NCI-H226 (cell line): Measurements from ENCODE around the gene SLC26A6.

ENCODE experiments used
- DNase-seq: peaks from one replicate; pipeline ENCODE4 v3.0.0-alpha.2; 2015

The SLC26A6 gene

DNA sequence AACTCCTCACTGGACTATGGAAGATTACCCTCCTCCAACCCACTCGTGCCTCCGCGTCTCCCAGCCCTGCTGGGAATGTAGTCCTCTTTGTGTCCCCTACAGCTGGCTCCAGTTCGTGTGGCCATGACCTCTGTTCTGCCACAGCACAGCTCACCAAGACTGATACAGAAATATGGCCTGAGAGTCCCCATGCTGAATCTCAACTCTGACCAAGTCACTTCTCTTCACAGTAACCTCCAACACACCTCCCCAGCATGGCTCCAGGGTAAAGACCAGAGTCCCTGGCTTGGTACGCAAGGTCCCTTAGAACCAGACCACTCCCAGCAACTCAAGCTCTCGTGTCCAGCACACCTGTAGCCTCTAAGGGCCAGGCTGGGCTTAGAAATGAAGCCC, 37.9 kb downstream of the SLC26A6 start:
- no peak for DNase-seq

DNA sequence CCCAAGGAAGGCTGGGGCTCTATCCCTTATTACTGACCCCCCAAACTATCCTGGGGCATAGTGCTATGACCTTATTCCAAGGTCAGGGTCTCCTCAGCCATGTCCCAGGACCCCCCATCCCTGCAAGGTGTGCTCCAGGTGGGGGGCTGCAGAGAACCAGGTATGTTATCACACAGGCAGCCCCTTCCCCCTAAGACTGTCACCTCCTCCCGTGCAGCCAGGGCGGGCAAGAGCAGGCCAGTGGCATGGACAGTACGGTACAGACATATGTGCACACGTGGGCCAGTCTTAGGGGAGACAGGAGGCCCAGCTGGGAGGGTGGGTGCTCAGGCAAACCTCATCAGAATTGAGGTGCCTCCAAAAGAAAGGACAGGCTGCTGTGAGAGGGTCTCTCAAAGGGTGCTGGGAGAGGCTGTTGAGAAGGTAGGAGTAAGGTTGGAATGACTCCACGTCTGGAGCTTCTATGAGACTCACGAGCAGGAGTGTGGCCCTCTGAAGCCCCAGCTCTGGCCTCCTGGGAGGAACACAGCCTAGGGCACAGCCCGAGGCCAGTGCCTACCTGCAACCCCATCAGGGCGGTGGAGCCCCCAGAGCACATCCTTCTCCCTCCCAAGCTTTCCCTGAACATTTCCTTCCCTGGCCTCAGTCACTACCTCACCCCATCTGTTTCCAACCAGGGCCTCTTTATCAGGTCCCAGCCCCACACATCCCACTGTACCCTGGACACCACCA, 38.4 kb downstream of the SLC26A6 start:
- DNase-seq: no peak

DNA sequence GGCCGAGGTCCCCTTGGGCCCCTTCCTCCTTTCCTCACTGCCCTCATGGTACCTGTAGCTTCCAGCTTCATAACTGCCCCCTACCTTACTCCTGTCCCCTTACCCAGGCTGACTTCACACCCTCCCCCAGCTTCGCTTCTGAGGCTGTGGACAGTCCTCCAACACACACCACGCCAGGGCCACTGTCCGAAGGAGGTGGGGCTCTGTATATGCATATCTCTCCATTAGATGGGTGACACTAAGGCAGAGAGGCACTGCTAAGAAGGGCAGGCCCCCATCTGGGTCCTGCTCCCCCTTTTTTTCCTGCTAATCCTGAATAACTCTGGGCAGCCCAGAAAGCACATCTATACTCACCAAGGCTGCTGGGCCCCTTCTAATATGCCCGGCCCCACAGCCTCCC, 39.1 kb downstream of the SLC26A6 start:
- no peak for DNase-seq

DNA sequence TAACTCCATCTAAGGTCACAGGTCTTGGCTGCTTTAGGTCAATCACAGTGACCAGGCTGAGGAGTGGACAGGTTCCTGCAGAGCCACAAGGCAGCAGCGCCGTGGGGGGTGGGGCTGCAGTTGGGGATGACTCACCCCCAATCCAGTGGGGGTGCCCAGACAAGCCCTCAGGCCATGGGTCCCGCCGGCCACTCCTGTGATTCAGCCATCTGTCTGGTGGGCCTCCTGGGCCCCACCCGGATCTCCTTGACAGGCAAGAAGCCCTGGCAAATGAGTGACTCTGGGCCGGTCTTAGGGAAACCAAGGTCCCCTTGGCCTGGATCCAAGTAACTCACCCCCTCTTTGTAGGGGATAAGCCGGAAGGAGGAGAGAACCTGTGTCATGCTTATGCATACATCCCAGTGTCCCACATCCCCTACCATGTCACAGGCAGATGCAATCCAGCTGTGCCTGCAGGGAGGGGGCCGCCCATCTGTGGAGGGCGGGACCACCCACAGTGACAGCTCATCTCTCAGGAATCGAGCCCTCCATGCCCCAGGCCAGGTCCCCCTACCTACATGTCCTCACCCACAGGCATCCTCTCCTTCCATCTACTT, 39.6 kb downstream of the SLC26A6 start:
- DNase-seq: peak; percentile 68

DNA sequence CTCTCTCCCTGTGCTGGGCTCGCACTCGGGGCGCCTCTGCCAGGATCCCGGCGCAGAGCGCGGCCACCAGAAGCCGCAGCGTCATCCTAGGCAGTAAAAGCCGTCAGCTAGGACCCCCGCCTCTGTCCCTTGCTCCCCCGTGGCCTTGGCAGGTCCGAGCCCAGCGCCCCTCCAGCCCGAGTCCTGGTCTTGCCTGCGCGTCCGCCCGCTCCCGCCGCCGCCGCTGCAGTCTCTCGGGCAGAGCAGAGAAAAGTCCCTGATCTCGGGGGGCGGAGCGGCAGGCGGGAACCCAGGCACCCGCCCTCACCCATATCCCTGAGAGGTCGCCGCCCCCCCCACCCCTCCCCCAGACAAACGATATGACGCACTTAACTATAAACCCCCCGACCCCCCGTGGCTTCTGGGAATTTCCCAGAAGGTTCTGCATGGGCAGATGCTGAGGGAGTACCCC, 40.2 kb downstream of the SLC26A6 start, which contains the start of gene COL7A1:
COL7A1 (minus strand) TSS at position 255 of the 451 bp plus-strand sequence; CDS start at position 85, 170 bp downstream.
- no peak for DNase-seq

DNA sequence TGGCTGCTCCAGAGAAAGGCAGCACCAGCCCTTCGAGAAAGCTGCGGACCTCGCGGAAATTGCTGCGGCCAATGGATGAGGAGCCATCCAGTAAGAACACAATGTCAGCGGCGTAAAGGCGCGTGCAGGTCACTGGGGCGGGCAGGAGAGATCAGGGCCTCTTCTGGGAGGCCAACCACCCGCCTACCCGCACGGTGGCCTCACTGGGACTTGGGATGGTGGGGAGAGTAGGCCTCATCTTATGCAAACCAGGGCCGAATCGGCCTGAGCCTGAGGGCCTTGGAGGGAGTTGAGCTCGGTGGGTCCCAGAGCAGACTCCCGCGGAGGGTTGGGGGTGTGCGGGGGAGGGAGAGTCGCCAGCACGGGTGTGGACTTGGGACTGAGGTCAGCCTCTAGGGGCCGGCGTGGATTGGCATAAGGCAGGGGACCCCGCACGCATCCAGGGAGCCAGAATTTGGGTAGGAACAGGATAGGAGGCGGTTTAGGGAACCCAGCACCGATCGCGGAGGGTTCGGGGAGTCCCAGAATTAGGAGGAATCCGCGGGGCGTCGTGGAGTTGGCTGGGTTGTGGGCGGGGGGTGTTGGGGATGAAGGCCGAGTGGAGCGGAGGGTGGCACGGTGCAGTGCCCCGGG, 40.7 kb downstream of the SLC26A6 start:
- no peak for DNase-seq

DNA sequence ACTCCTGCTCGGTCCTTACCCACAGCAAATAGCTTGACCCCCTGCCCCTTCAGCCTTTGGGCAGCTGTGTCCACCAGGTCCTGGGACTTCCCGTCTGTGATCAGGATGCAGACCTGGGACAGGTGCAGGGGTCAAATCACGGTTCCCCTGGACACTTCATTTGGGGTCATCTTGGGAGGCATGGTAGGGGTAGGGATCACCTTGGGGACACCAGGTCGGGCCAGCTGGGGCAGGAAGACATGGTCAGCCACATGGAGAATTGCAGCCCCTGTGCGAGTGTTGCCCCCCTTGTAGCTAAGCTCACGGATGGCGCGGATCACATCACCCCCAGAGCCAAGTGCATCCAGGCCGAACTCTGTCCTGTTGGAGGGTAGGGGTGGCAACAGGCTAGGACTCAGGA, 41.9 kb downstream of the SLC26A6 start:
- DNase-seq: no peak

DNA sequence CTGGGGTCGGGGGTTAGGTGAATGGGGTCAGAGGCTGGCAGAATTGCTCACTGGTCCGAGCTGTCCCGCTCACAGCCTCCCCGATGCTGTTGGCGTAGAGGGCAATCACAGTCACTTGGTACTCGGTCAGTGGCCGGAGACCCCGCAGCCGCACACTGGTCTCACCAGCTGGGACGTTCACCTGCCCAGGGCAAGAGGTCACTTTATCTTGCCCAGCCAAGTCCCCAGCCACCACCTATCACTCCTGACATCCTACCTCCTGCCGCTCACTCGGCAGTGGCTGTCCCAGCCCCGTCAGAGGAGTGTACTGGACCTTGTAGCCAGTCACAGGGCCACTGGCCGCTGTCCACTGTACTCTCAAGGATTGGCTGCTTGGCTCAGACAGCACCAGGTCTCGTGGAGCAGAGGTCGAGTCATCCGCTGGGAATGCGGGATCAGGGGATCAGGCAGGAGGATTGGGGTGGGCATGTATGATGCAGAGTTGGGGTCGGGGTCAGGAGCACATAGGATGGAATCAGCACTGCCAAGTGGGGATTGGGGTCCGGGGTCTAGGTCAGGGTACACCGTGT, 42.7 kb downstream of the SLC26A6 start:
- peak; percentile 15 for DNase-seq

DNA sequence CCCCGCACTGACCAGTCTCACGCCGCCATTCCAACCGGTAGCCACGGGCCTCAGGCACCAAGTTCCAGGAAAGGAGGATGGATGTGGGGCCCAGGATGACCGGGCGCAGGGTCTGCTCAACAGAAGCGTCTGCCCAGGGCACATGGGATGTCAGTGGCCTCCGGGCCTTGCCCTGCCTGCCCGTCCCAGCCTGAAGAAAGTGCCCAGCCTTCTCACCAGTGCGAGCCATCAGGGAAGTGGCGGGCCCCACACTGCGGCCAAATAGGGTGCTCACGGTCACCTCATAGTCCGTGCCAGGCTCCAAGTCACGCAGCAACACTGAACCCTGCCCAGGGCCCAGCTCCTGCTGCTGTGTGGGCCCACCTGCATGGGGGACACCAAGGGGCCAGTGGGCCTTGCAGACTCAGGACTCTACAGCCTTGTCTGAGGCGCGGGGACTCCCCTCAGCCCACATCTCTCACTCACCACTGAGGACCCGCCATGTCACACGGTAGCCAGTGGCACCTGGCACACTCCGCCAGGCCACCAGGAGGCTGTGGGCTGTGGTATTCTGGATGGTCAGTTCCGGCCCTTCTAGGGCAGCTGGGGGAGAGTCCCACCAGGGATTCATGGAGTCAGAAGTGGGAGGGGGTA, 43.3 kb downstream of the SLC26A6 start:
- no peak for DNase-seq

DNA sequence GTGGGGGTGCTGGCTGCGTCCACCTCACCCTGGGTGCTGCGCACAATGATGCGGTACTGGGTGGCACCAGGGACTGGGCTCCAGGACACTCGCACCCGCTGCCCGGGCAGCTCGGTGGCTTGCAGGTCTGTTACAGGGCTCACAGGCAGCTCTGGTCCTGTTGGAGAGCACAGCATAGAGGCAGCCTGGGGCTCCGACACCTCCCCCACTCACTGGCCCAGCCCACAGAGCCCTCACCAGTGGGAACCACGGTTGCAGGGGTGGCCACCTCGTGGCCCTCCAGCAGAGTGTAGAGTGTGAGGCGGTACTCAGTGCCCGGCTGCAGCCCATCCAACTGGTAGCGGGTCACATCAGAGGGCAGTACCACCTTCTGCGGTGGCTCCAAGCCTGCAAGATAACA, 43.8 kb downstream of the SLC26A6 start:
- no peak for DNase-seq

DNA sequence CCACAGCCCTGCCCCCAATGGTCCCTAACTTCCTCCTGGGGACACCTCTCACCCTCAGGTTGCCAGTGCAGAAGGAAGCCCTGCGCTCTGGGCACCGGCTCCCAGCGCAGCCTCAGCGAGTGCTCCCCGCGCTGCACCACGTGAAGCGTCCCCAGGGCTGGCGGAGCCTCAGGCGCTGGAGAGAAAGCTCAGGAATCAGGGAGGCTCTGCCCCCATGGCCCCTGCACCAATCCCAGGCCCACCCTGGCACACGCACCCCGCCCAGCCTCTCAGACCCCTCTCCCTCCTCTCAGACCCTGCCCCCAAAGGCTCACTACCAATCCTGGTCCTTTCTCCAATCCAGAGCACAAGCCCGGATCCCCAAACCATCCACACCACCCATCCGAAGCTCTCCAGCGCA, 47.0 kb downstream of the SLC26A6 start:
- DNase-seq: no peak

DNA sequence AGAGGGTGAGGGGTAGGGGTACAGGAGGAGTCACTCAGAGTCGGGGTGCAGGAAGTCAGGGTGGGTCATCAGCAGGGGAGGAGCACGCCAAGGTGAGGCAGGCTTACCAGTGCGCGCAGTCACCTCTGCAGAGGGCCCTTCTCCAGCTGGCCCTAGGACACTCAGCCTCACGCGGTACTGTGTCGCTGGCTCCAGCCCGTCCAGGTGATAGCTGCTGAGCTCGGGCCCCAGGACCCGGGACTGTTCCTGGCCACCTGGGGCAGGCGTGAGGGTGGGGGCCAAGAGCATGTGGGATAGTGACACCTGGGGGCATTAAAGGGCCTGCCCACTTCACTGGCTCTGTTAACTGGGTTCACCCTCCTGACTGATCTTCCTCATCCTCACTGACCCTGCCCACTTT, 47.6 kb downstream of the SLC26A6 start:
- DNase-seq: no peak

DNA sequence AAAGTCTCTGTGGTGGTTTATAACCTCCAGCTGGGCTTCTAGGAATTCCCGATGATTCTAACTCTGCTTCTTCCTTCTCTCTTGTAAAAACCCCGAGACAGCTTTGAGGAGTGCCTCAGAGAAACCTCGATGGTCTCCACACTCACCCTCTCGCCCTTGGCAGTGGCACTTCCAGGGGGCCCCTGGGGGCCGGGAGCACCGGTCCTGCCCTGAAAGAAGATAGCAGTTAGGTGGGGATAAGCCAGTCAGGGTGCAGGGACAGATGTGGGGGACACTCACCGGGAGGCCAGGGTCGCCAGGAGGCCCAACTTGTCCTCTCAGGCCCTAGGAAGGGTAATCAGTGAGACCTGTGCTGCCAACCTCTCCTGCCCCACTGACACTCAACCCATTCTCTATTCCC, 49.9 kb downstream of the SLC26A6 start:
- DNase-seq: no peak

DNA sequence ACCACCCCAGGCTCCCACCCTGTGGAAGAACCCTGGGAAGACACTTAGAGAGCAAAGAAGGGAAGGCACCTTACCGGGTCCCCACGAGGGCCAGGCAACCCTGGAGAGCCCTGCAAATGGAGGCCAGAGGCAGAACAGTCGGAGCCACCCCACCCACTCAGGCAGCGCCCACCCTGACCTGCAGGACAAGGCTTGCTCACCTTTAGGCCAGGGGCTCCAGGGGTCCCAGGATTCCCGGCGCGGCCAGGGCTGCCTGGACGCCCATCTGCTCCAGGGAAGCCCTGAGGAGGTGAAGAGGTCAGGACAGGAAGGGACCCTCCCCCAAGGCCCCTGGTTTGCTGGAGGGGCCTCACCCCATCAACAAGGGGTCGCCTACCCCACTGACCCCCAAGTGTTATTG, 50.4 kb downstream of the SLC26A6 start:
- DNase-seq: no peak

DNA sequence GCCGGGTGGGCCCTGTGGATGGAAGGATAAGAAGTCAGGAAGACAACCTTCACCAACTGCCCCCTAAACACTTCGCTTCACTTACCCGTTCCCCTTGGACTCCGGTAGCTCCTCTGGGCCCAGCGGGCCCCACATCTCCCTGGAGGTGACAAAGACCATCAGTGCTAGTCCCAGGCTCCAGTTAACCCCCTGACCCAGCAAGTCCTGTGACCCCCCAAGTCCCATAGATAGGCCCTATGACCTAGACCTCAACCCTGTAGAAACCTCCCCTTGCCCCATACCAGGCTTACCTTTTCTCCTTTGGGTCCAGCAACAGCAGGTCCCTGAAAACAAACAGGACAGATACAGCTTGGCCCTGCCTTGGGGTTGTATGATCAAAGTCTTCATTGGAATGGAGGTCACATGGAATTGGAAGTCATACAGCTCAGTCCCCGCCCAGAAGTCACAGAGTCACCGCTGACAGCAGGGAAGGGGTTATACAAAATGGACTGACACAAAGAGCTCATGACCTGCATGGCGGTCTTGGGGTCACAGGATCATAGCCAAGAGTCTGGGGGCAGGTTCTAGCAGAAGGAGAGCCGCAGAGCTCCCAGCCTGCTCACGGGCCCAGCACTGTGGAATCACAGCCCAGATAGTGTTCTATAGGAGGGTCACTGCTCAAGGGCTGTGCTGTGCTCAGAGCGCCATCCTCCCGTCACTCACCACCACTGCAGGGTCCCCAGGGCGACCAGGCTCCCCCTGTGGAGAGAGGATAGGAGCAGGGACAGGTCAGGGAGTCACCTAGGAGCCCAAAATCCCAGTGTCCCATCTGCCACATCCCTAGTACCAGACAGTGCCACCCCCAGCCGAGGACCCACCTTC, 53.4 kb downstream of the SLC26A6 start:
- DNase-seq: no peak

DNA sequence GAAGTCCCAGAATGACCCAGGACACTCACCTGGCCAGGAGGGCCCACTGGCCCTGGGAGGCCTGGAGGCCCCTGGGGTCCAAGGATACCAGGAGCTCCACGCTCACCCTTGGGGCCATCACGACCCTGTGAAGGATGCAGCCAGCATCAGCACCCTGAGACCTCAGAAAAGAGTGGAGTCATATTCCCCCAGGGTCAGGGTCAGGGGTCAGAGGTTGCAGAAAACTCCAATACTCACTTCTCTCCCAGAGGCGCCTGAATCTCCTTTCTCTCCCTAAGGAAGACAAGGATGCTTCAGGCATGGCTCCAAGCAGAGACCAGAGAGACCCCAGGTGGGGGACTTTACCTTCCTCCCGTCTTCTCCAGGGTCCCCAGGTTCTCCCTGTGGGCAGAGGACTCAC, 58.6 kb downstream of the SLC26A6 start:
- no peak for DNase-seq
